ENCODE results near the gene NECTIN2.
"Not testable (repeated sequence)": the region's sequence is repeated elsewhere in the genome, so short reads cannot be mapped to it uniquely, and the experiment has no call there.

NECTIN2 gene

DNA sequence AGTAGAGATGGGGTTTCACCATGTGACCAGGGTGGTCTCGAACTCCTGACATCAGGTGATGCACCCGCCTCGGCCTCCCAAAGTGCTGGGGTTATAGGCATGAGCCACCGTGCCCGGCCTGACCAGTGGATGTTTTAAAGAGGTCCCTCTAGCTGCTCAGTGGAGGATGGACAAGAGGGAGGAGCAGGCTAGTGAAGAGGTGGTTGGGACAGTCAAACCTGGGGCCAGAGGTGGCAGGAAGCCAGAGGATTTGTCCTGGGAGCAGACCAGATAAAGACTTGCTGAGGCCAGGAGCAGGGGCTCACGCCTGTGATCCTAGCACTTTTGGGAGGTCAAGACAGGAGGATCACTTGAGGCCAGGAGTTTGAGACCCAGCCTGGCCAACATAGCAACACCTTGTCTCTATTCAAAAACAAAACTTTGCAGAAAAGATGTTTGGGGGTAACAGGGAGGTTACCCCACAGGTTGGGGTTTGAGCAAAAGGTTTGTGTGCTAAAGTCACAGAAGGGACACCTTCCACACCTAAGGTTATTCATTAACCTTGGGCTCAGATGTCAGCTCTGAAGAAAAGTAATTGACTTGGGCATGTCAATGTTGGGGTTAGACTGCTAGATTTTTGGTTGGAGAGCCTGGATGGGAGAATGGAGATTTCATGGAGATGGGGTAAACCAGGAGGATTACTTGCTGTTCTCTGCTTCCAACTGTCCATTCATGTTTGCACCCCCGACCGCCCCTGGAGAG is 28.2 kb upstream of the NECTIN2 start:
- no peak for DNase-seq

DNA sequence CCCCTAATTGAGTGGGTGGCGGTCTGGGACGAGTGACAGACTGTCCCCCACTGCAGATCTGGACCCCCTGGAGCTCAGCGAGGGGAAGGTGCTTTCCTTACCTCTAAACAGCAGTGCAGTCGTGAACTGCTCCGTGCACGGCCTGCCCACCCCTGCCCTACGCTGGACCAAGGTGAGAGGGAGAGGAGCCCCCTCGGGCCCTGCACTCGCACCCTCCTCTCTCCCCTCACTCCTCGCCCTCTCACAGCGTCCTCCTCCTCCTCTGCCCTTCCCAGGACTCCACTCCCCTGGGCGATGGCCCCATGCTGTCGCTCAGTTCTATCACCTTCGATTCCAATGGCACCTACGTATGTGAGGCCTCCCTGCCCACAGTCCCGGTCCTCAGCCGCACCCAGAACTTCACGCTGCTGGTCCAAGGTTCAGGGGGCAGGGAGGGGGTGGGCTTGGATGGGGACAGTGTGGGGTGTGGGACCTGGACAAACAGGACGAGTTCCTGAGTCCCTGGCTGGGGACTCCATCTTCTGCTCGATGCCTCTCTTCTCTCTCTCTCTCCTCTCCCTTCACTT is 27.5 kb upstream of the NECTIN2 start:
- no peak for DNase-seq

DNA sequence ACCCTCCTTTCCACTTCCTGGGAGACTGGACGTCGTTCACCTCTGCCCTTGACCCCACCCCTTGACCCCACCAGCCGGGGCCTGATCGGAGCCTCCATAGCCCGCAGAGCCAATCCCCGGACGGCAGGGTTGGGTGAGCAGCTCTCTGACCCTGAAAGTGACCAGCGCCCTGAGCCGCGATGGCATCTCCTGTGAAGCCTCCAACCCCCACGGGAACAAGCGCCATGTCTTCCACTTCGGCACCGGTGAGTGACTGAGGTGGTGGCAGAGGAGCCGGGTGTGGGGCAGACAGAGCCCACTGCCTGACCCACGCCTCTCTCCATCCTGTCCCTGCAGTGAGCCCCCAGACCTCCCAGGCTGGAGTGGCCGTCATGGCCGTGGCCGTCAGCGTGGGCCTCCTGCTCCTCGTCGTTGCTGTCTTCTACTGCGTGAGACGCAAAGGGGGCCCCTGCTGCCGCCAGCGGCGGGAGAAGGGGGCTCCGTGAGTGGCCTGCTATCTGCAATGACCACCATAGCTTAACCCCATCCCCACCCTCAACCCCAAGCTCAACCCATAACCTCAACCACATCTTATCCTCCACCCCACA is 26.8 kb upstream of the NECTIN2 start:
- no peak for DNase-seq

DNA sequence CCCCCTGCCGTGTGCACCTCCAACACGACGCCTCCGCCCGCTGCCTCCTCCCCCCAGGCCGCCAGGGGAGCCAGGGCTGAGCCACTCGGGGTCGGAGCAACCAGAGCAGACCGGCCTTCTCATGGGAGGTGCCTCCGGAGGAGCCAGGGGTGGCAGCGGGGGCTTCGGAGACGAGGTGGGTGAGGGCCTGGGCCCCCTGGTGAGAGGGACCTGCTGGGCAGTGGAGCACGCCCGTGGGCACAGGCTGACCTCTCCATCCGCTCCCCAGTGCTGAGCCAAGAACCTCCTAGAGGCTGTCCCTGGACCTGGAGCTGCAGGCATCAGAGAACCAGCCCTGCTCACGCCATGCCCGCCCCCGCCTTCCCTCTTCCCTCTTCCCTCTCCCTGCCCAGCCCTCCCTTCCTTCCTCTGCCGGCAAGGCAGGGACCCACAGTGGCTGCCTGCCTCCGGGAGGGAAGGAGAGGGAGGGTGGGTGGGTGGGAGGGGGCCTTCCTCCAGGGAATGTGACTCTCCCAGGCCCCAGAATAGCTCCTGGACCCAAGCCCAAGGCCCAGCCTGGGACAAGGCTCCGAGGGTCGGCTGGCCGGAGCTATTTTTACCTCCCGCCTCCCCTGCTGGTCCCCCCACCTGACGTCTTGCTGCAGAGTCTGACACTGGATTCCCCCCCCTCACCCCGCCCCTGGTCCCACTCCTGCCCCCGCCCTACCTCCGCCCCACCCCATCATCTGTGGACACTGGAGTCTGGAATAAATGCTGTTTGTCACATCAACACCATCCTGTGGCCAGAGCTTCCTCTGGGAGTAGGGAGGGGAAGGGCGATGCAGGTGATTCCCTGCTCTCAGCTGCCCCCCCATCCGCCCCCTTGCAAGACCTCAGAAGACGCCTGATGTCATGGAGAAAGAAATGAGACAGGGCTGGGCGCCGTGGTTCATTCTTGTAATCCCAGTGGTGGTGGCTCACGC is 25.2 kb upstream of the NECTIN2 start:
- DNase-seq, result no peak

DNA sequence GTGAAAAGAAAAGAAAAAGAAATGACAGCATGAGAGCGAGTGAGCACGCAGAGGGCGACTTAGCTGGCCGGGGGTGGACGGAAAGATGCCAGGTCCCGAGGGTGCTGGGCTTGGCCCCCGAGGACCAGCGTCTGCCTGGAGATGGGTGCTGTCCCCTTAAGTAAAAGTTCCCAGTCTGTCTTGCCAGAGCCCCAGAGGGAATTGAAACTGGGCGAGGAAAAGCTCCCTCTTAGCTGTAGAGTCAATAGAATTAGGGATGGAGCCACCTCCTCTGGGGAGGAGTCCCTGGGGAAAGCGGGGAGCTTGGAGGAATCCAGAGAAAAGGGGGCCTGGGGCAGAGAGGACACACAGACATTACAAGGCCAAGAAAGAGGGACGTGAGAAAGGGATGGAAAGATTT is 23.9 kb upstream of the NECTIN2 start:
- no peak for DNase-seq

DNA sequence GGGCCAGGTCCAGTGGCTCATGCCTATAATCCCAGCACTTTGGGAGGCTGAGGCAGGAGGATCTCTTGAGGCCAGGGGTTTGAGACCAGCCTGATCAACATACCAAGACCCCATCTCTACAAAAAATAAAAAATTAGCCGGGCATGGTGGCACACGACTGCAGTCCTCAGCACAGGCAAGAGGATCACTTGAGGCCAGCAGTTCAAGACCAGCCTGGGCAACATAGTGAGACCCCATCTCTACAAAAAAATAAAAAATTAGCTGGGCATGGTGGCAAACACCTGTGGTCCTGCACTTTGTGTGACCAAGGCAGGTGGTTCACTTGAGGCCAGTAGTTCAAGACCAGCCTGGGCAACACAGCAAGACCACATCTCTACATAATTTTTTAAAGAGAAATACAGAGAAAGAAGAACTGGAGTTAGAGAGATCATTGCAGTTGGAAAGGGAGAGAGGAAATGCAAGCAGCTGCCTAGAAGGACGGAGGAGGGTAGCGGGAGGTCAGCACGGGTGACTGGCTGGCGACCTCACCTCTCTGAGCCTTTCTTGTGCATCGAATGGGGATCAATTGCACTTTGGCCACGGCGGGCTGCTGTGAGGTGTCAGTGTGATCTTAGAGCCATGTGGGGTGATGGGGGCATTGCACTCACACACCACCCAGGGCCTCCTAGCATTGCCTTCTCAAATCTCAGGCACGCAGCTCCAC is 23.3 kb upstream of the NECTIN2 start:
- DNase-seq, result no peak

DNA sequence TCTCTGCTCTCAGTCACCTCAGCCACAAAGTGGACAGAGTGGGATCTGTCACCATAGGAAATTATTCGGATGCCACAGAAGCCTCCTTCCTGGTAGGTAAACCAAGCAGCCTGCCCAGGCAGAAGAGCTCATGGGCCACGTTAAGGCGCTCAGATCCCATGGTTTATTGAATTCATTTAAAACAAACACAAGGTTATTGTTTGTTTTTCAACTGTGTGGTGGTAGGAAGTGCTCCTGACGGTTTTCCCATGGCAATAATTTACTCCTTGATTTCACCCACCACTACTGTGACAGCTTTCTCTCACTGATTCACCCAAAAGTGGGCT is 22.8 kb upstream of the NECTIN2 start:
- no peak for DNase-seq

DNA sequence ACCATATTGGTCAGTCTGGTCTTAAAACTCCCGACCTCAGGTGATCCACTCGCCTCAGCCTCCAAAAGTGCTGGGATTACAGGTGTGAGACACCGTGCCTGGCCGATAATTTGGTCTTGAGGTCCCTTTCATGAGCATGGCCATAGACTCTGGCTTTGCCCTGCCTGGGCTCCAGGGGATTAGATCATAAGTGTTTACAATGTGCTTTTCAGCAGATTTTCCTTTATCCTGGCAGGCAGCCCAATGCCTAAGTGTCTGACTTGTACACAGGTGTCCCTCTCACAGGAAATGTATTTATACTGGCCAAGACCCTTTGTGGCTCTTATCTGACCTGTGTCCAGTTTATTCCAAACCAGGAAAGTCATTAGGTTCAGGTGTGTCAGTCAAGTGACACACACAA is 21.3 kb upstream of the NECTIN2 start:
- no peak for DNase-seq

DNA sequence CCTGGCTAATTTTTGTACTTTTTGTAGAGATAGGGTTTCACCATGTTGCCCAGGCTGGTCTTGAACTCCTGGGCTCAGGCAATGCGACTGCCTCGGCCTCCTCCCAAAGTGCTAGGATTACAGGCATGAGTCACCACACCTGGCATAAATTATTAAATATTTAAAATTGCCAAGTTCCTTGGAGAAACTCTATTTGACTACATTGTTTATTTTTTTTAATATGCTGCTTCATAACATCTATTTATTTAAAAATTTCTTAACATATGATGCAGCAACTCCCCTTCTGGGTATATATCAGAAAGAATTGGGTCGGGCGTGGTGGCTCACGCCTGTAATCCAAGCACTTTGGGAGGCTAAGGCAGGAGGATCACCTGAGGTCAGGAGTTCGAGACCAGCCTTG is 13.2 kb upstream of the NECTIN2 start:
- not testable (repeated sequence) for DNase-seq

DNA sequence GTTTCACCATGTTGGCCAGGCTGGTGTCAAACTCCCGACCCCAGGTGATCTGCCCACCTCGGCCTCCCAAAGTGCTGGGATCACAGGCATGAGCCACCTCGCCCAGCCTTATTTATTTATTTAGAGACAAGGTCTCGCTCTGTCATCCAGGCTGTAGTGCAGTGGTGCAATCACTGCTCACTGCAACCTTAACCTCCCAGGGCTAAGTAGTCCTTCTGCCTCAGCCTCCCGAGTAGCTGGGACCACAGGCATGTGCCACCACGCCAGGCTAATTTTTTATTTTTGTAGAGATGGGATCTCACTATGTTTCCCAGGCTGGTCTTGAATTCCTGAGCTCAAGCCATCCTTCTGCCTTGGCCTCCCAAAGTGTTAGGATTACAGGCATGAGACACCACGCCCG is 11.7 kb upstream of the NECTIN2 start:
- DNase-seq, result not testable (repeated sequence)

DNA sequence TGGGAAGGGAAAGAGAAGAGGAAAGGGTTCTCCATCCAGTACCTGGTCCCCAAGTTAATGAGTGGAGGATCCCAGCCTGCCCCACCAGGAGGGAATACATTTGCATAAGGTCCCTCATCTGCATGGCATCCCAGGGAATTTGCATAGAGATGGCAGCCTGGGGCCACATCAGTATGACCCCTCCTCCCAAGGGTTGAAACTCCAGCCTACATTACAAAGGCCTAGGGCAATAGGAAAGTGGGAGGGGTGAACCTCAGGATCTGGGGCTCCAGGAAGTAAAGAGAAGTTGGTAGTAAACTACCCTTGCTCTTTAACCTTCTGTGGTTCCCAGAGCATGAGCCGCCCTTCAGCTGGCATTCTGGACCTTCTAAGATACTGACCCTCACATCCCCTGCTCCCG is 6.8 kb upstream of the NECTIN2 start:
- DNase-seq, result no peak

DNA sequence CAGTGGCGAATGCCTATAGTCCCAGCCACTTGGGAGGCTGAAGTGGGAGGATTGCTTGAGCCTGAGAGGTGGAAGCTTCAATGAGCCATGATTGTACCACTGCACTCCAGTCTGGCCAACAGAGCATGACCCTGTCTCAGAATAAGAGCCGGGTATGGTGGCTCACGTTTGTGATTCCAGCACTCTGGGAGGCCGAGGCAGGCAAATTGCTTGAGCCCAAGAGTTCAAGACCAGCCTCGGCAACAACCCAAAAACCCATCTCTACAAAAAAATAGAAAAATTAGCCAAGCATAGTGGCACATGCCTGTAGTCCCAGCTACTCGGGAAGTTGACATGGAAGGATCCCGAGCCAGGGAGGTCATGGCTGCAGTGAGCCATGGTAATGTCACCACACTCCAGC is 5.3 kb upstream of the NECTIN2 start:
- no peak for DNase-seq

DNA sequence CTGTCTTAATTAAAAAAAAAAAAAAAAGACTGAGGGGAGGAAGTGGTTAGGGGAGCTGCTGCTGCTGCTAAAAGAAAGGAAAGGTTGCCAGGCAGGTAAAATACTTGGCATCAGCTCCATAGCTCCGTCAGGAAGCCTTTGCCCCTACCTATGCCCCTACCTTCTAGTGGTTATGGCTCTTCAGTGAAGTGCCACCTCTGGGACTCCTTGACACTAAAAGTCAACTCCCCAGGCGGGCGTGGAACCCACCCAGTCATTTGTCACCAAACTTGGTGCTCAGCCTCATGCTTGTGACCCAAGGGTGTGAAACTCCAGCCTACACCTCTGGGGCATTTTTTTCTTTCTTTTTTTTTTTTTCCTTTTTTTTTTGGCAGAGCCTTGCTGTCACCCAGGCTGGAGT is 4.9 kb upstream of the NECTIN2 start:
- DNase-seq, result no peak

DNA sequence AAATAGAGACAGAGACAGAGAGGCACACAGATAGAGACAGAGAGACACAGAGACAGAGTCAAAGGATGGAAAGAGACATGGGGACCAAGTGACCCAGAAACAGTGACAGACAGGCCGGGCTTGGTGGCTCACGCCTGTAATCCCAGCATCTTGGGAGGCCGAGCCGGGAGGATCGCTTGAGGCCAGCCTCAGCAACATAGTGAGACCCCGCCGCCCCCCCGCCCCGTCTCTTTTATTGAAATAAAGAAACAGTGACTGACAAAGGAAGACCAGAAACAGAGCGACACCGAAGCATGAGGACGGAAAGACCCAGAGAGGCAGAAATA is 848 bp upstream of the NECTIN2 start:
- no peak for DNase-seq

DNA sequence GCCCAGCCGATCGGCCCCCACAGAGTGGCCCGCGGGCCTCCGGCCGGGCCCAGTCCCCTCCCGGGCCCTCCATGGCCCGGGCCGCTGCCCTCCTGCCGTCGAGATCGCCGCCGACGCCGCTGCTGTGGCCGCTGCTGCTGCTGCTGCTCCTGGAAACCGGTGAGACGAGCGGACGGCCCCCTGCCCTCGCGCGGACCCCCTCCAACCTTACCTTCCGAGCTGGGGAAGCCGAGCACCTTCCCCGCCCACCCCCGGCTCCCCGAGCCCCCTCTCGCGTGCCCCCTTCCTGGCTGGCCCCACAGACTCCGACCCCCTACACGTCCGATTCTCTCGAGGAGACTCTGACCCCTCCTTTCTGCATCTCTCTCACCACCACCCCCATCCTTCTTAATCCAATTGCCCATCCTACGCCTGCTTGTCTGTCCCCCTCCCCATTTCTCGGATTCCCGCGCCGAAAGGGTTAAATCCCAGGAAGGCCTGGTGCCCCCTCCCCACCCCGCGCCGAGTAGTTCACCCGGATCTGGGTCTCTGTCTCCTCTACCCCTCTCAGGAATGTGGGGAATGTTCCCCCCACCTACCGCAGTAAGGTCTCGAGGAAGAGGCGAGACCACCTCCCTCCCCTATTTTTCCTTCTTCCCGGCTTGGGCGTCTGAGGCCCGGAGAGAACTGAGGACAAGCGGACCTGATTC is 502 bp downstream of the NECTIN2 start:
- no peak for DNase-seq

DNA sequence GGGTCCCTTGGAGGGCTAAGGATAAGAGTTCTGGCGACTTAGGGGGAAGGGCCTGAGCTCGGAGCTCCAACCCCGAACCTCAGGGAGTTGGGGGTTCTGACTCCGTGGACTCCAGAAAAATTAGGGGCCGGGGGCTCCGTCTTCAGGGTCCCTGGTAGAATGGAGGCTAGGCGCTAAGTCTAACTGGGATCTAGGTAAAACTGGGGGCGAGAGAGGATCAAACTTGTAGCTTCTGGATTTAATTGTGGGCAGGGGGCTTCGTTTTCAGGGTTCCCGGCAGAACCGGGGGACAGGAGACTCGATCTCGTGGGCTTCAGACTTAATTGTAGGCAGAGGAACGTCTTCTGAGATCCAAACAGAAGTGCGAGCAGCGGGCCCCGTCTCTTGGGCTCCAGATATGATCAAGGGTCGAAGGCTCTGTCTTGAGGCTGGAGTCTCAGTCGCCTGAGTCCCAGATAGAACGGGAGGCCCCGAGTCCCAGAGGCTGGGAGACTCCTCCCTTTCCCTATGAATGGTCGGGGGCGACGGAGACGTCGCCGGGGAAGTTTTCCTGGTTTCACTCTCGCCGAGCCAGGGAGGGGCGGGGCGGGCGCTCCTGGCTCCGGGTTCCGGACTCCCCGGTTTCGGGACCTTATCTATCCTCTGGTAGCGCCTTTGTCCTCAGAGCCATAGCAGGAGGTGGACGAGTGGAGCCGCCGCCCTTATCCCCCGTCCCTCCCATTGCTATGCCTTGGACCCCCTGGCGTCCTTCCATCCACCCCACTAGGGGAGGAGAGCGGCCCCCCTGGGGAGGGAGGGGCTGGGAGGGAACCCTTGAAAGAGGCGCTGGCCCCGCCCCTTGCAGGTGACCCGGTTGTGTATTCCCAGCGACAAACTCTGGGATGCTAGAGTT is 1.3 kb downstream of the NECTIN2 start:
- no peak for DNase-seq

DNA sequence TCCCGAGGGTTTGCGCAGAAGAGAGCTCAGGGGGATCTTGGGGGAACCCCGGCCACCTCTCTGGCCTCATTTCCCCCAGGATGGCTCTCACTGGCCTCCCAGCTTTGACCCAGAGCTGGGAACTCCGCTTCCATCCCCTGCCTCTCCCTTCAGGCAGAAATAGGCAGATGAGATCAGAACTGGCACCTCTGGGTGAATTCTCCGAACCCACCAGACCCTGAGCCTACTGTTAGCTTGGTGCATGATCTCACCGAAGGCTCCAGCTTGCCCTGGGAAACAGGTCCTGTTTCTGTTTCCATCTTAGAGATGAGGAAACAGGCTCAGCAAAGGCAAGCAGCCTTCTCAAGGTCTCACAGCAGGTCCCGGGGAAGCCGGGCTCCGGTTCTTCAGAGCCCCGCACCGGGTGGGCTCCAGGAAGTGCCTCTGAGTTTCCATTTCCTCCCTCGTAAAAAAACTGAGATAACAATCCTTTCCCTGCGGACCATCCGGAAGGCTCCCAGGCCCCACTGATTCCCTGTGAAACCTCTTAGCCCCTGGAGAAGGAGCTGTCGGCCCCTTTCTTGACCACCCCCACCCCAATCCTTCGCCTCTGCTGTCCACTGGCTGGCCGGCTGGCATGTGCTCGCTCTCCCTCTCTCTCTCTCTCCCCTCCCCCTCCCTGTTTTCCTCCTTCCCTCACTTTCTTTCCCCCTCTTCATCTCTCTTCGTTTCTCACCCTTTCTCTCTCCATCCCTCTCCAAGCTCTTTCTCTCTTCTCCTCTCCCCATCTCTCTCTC is 2.1 kb downstream of the NECTIN2 start:
- DNase-seq, result peak; percentile 14

DNA sequence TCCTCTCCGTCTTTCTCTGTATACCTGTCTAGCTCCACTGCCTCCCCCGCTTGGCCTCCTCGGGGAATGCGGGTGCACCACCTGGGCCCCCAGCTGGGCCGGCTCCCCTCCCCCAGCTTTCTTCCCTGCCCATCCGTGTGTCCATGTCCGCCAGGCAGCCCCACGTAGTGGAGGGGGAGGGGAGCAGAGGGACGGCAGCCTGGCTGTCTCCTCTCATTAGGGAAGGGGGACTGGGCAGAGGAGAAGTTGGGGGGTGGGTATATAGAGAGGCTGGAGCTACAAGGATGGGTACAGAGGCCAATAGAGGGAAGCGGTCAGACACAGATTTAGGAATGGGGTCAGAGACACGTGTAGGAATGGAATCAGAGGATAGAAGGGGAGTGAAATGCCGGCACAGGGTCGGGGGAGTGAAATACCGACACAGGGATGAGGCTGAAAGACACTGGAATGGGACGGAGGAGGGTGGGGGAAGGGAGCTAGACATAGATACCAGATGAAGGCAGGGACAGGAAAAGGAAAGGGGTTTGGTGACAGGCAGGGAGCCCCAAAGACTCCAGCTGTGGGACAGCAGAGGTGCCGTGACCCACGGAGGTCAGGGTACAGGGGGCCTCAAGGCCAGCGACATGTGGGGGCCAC is 2.8 kb downstream of the NECTIN2 start:
- no peak for DNase-seq

DNA sequence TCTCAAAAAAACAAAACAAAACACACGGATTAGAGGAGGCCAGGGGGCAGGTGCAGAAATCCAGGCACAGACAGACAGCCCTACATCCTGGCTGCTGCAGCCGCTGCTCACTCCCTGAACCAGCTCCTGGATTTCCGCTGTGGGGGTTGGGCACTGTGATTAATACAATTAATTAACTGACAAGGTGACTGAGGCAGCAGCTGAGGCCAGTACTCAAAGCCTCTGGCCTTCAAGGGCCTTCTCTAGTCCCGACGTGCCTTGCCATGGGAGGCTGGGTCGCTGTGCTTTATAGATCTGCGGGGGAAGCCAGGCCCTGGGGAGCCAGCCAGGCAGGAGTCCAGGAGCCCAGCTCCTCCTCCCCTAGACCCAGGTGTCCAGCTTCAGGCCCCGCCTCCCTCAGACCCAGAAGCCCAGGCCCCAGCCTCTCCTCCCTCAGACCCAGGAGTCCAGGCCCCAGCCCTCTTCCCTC is 4.6 kb downstream of the NECTIN2 start:
- no peak for DNase-seq

DNA sequence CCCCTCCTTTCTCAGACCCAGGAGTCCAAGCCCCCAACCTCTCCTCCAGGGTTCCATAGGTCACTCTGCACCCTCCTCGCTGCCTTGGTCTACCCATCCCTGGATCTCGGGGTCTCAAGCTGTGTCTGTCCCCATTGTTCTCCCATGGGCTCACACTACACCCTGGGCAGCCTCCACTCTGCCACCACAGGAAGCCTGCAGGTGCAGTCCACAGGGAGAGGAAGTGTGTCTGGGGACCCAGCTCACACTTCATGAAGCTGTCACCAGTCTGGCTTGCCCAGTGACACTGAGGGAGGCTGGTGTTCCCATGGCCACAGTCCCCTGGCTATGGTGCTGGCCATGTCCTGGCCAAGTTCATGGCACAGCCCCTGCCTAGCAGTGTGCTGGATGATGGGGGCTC is 5.3 kb downstream of the NECTIN2 start:
- DNase-seq, result peak; percentile 15
